ENCODE results near the gene NRROS.

DNA sequence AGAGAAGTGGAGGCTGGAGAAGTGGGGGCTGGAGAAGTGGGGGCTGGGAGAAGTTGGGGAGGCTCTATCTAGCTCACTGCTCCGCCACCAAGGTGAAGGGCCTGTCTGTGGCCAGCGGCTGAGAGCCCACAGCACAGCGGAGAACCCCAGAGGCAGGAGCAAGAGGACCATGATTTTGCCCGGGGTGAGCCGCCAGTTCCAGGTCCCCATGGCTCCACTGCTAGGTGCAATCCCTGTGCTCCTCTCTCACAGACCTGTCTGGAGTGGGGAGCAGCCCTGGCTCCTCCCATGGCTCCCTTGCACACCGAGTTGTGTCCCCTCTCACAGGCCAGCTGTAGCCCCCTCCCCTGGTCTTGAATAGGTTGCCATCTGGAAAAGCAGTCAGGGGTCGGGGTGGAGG lies 4.7 kb upstream of the NRROS start:
- TF ChIP-seq LEF1 (IDR thresholded peaks at IDR 0.05; ENCODE audit: borderline replicate concordance) = no peak
- TF ChIP-seq SUZ12 (IDR thresholded peaks at IDR 0.05) = no peak
- no peak for TF ChIP-seq ELF4 (IDR thresholded peaks at IDR 0.05)
- no peak for TF ChIP-seq BHLHE40 (IDR thresholded peaks at IDR 0.05; ENCODE audit: borderline replicate concordance)

Measured in HEK293T (cell line).